ENCODE results near the gene TRPC4AP. TPM values are rescaled to one million over a fixed set of nuclear protein-coding genes. Genes with fewer than 3 reads are reported as not detected.

The TRPC4AP gene
- total and polyA plus RNA-seq, 11 donors, result 21.2 to 51.8 (median 38.6) TPM

GRCh38 chr20:35106827-35107380 is 14.3 kb upstream of the TRPC4AP start:
- TF ChIP-seq POLR2A (IDR thresholded peaks at IDR 0.05), result no peak
- TF ChIP-seq CTCF (IDR thresholded peaks at IDR 0.05), result no peak

GRCh38 chr20:35104685-35105295 is 12.2 kb upstream of the TRPC4AP start:
- Histone ChIP-seq H3K36me3 (peaks cover 0 to 6% (median 0%) of the 10 kb centered on the region in 9 donors), H3K4me1 (no peaks in the 10 kb centered on the region), H3K27ac (no peak overlapping the region), H3K9me3 (no peaks in the 10 kb centered on the region), H3K27me3 (no peaks in the 10 kb centered on the region), H3K4me3 (no peak overlapping the region)
- 83 to 84% (median 84%) methylated on average over 3 of the region's 3 CpGs for WGBS, 4 donors
- intact Hi-C loops (cut with DNase I), result no loop called here
- no peak for TF ChIP-seq POLR2A (IDR thresholded peaks at IDR 0.05)
- TF ChIP-seq CTCF (IDR thresholded peaks at IDR 0.05), result no peak
- DNase-seq (no peak), ATAC-seq (no peak)

More at GRCh38 chr20:35106827-35107380, 14.3 kb upstream of the TRPC4AP start:
- intact Hi-C loops (cut with DNase I), result no loop called here
- H3K27me3 ChIP-seq, result no peaks in the 10 kb centered on the region
- no peaks in the 10 kb centered on the region for H3K9me3 ChIP-seq
- ATAC-seq (no peak), DNase-seq (no peak)
- peaks cover 0 to 8% (median 0%) of the 10 kb centered on the region in 9 donors for H3K36me3 ChIP-seq
- H3K4me3 ChIP-seq, result no peak overlapping the region
- no peak overlapping the region for H3K27ac ChIP-seq
- WGBS, 4 donors, result 91 to 97% (median 94%) methylated on average over 1 of the region's 1 CpG
- H3K4me1 ChIP-seq, result peaks cover 0 to 9% (median 0%) of the 10 kb centered on the region in 12 donors

- Histone ChIP-seq H3K36me3 (no peaks in the 10 kb centered on the region), H3K27me3 (no peaks in the 10 kb centered on the region), H3K9me3 (no peaks in the 10 kb centered on the region), H3K4me1 (peaks cover 0 to 3% (median 0%) of the 10 kb centered on the region in 12 donors), H3K27ac (no peak overlapping the region), H3K4me3 (no peak overlapping the region)
- TF ChIP-seq CTCF (IDR thresholded peaks at IDR 0.05) (no peak), POLR2A (IDR thresholded peaks at IDR 0.05) (no peak)
- 89 to 91% (median 90%) methylated on average over 8 of the region's 8 CpGs for WGBS, 4 donors
- intact Hi-C loops (cut with DNase I), result no loop called here
- no peak for ATAC-seq
- no peak for DNase-seq
Measured at GRCh38 chr20:35101620-35102019, 9.0 kb upstream of the TRPC4AP start.

- WGBS, 4 donors, result 79 to 86% (median 80%) methylated on average over 8 of the region's 8 CpGs
- H3K27me3 ChIP-seq, result no peaks in the 10 kb centered on the region
- H3K4me3 ChIP-seq, result peak overlapping the region in 10 of 12 donors; percentile 73 to 97 (median 86)
- intact Hi-C loops (cut with DNase I), result loop anchor here in 7 of 10 donors (2.0 to 10.0 kb wide), 9 partner anchors 54 to 259 kb away; partner anchors contain the start of genes GGT7 (in 5 of the 7), ACSS2 (in 2 of the 7), EDEM2 (in 2 of the 7) and GSS (in 1 of the 7)
- peaks cover 4 to 41% (median 29%) of the 10 kb centered on the region in 12 donors for H3K4me1 ChIP-seq
- peak overlapping the region; percentile 76 to 97 (median 92) for H3K27ac ChIP-seq
- no peaks in the 10 kb centered on the region for H3K9me3 ChIP-seq
- H3K36me3 ChIP-seq, result peaks cover 0 to 15% (median 9%) of the 10 kb centered on the region in 9 donors
- DNase-seq (no peak), ATAC-seq (no peak)
- TF ChIP-seq POLR2A (IDR thresholded peaks at IDR 0.05), result no peak
- no peak for TF ChIP-seq CTCF (IDR thresholded peaks at IDR 0.05)
Measured at GRCh38 chr20:35093267-35093884, 769 bp upstream of the TRPC4AP start.
